Muscle of back (tissue), 11 donors: ENCODE results near the gene OBP2A. TPM values are rescaled to one million over a fixed set of nuclear protein-coding genes. Genes with fewer than 3 reads are reported as not detected.
A peak's percentile ranks its signal among the peaks of the same experiment; 100 is the strongest.
"Not testable (repeated sequence)": the region's sequence is repeated elsewhere in the genome, so short reads cannot be mapped to it uniquely, and the experiment has no call there.

ENCODE experiments used
- DNase-seq, 3 donors: peaks; one replicate each; pipeline versions ENCODE4 v3.0.0 to v3.0.0-alpha.2; 2013
- polyA plus RNA-seq, 10 donors: library from polyadenylated mRNA; unstranded; fragments of 120-200 nt; gene quantifications; one replicate each; pipeline ENCODE4 v1.2.1, GENCODE V29; 2013; ENCODE audit not compliant: insufficient read length in 10 of 10

OBP2A gene
- polyA plus RNA-seq, 10 donors, result not detected

- DNase-seq, result no peak
Measured at GRCh38 chr9:135526089-135526729, 19.7 kb upstream of the OBP2A start.

GRCh38 chr9:135526730-135527571 lies 19.0 kb upstream of the OBP2A start:
- no peak for DNase-seq

- DNase-seq, result not testable (repeated sequence)
Measured at GRCh38 chr9:135528842-135529435, 17.0 kb upstream of the OBP2A start.

DNA sequence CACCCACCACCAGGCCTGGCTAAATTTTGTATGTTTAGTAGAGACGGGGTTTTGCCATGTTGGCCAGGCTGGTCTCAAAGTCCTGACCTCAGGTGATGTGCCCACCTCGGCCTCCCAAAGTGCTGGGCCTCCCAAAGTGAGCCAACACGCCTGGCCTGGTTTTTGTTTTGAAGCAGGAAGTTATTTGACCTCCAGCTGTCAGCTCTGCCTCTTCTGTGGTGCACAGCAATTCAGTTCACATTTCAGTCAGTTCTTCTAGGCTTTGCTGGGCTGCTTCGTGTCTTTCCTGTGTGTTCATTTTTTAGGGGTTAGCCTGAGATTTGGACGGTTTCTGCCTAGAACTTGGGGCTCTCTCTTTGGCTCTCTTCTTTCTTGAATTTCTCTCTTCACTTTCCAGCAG lies 15.8 kb upstream of the OBP2A start:
- DNase-seq, result no peak

- DNase-seq, result no peak
Measured at GRCh38 chr9:135531096-135531495, 14.8 kb upstream of the OBP2A start.

GRCh38 chr9:135533113-135533512 lies 12.8 kb upstream of the OBP2A start:
- no peak for DNase-seq

GRCh38 chr9:135533674-135534073 lies 12.3 kb upstream of the OBP2A start:
- no peak for DNase-seq

GRCh38 chr9:135534192-135534711 lies 11.7 kb upstream of the OBP2A start:
- DNase-seq, result not testable (repeated sequence)

GRCh38 chr9:135534826-135535225 lies 11.1 kb upstream of the OBP2A start:
- DNase-seq, result not testable (repeated sequence)

GRCh38 chr9:135535631-135536030 lies 10.3 kb upstream of the OBP2A start:
- DNase-seq, result not testable (repeated sequence)

DNA sequence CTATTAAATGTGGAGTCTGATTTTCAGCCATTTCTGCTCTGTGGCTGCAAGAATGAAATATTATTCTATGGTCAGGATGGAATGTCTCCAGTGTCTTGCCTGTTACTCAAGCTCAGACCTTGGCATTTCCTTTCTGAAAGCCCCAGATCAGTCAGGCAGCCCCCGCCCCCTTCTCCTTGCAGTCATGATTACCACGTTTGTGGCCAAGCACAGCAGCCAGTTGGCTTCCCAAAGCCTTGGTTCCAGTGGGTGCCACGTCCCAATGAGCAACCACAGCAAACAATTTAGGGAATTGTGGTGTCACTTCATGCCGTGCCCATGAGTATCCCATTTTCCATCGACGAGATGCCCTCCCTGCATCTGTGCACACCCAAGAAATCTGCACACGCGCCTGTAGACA lies 9.7 kb upstream of the OBP2A start:
- DNase-seq, result peak in 1 of 3 donors; percentile 39

- DNase-seq, result not testable (repeated sequence)
Measured at GRCh38 chr9:135543262-135543894, 2.5 kb upstream of the OBP2A start.

GRCh38 chr9:135544981-135545635 lies 818 bp upstream of the OBP2A start:
- DNase-seq, result no peak

- DNase-seq, result not testable (repeated sequence)
Measured at GRCh38 chr9:135546792-135547617, 1.1 kb downstream of the OBP2A start.

DNA sequence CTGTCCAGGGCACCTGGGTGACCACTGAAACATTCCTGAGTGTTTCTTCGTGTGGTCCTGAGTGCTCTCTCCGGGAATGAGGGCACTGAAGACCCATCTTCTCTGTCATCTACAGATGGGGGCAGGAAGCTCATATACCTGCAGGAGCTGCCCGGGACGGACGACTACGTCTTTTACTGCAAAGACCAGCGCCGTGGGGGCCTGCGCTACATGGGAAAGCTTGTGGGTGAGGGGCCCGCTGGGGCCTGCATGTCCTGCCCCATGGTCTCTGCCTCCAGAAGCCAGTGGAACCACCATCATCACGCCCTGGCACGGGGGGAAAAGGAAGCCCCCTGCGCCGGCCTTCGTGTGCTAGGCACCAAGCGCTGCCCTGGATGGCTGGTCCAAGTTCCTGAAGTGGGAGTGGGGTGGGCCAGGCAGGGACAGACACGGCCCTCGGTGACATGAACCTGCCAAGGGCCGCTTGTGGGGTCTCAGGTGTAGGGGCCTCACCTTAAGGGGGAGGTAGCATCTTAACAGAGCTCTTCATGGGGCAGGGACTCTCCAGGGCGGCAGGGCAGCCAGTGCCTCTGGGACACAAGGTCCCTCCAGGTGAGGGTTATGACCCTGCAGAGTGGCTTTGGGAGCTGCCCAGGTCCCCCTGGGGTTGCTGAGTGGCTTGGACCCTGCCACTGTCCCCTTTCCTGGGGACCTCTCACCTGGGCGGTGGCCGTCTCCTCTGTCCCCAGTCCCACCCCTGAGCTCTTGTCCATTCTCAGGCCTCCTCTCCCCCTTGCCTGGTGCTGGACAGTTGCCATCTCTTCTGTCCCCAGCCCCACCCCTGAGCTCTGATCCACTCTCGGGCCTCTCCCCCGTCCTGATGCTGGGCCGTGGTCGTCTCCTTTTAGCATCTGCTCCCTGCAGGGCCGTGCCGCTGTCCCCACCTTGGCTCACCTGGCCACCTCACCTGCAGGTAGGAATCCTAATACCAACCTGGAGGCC lies 2.1 kb downstream of the OBP2A start:
- no peak for DNase-seq

DNA sequence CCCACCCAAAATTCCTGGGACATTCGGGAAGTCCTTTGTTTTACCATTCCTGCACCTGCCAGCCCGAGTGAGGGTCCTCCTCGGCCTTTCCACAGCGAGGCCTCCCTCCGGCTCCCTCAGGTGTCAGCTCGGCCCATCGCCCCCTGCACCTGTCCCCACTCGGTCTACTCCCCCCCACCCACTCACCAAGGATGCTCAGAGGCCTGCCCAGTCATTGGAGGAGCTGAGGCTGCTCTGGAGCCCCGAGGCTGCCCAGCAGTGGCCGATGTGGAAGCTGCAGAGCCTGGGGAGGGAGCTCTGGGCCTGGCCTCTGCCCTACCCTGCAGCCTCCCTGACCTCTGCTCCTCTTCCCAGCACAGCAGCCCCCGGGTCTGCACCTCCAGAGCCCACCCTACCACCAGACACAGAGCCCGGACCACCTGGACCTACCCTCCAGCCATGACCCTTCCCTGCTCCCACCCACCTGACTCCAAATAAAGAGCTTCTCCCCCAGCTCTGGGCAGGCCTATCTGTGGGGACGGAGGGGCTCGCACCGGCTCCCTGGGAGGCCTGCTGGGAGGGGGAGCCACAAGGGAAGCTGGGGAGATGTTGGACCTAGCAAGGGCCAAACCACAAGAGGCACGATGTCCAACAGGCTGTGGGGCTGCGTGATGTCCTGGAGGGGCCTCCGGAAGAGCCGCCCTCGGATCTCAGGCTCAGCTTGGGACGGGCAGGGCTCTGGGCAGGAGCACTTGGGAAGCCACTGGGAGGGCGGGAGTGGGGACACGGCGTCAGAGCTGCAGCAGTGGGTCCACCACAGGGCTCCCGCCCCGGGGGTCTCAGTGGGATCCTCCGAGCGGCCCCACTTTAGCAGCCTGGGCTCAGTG lies 3.8 kb downstream of the OBP2A start:
- DNase-seq, result not testable (repeated sequence)

- no peak for DNase-seq
Measured at GRCh38 chr9:135550344-135550918, 4.5 kb downstream of the OBP2A start.

DNA sequence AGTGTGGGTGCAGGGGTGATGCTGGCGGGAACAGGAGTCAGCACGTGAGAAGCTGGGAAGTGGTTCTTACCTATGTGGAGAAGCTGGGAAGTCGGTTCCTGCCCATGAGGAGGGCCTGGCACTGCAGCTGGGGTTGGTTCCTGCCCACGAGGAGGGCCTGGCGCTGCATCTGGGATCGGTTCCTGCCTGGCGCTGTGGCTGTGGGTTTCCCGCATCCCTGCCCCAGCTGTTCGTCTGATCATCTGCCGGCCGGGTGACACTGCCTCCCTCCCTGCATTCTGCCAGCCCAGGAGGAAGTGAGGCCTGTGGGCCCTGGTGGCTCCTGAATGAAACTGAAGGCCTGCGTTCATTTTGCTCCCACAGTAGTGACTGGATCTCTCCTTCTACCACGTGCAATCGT lies 5.1 kb downstream of the OBP2A start:
- no peak for DNase-seq
